Activated T-helper 9 cell treated with anti-CD3 and anti-CD28 coated beads, Interleukin-2, amount 50 U/mL, for 16 hours (primary cell): ENCODE measurements around the gene POU2AF2.
"Not testable (repeated sequence)": the region's sequence is repeated elsewhere in the genome, so short reads cannot be mapped to it uniquely, and the experiment has no call there.

Source experiments
- DNase-seq: peaks from one replicate; pipeline ENCODE4 v3.0.0-alpha.2; 2020; ENCODE audit warnings: low read depth

Gene POU2AF2, protein sequence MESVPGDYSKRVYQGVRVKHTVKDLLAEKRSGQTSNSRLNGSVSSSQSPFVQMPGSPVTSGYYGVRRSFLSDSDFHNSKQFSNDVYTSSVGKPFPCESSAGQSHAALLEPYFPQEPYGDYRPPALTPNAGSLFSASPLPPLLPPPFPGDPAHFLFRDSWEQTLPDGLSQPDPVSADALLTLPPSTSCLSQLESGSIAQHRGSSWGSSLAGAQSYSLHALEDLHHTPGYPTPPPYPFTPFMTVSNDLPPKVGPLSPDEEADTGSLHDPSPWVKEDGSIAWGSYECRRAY

GRCh38 chr11:111245425-111245824 lies at the start of gene POU2AF2:
Gene POU2AF2 (plus strand): TSS chr11:111245725. CDS start chr11:111245854, 129 bp downstream.
- DNase-seq: no peak

DNA sequence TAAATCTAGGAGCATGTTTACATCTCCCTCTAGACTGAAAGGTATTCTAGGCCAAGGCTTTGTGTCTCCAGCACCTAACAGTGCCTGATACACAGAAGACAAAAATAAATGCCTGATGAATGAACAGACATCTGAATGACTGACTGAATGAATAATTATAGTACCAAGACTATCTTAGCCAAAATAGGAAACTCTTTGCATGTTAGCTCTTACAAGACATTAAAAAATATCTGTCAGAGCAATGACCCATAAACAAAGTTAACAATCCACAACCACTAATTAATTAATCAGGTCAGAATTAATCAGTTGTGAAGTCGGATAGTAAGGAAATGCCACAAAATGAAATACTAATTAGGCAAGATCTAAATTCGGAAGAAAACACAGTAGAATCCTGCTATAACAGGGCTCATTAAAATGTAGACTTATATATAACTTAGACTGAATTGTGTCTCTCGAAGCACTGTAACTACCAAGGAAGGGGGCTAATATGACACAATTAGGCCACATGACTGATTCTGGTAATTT lies 45.5 kb upstream of the POU2AF2 start:
- no peak for DNase-seq

GRCh38 chr11:111204211-111204610 lies 41.3 kb upstream of the POU2AF2 start:
- no peak for DNase-seq

DNA sequence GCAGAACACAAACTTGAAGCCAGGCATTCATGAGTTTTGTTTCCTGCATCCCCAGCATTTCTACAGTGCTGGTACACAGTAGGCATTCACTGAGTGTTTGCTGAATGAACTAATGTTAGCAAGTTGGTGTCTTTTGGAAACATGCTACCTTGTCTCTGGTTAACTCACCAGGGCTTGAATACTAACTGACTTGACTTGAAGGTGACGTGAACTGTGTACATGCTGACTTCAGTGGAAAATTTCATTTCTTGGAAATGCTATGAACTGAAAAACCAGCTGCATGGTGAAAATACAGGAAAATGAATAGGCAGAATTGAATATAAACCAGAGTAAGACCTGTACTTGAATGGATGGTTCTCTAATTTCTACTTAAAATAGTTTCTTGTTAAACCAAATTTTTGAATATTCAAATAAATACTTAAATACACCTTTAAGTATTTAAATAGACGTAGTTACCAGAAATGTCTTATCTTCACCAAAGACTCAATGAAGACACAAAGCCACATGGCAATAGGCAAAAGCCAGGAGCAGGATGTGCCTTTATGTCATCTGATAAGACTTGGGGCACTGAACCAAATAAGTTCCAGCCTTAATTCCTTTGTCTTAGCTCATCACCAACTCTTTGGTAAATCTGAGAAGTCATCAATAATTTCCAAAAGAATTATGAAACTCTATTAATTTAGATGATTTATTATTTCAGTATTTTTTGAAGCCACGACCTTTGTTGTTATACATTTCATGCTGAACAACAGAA lies 39.7 kb upstream of the POU2AF2 start:
- no peak for DNase-seq

GRCh38 chr11:111206472-111206871 lies 39.1 kb upstream of the POU2AF2 start:
- DNase-seq: no peak

DNA sequence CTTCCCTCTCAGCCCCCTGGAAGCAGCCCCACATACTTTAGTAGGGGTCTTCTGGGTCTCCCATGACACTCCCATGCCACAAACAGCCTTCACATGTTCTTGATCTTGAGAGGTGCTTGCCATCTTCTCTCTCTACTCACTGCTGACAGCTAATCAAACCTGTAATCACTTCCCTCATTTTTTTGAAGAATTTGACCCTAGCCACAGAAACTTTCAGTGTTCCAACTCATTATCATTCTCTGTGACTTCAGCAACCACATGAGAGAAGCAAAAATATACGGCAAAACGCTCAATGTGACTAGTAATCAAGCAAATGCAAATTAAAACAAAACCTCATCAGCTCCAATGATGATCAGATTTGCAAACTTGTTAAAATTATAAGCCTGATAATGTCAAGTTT lies 38.3 kb upstream of the POU2AF2 start:
- DNase-seq: no peak

GRCh38 chr11:111209543-111210355 lies 35.8 kb upstream of the POU2AF2 start:
- DNase-seq: no peak

DNA sequence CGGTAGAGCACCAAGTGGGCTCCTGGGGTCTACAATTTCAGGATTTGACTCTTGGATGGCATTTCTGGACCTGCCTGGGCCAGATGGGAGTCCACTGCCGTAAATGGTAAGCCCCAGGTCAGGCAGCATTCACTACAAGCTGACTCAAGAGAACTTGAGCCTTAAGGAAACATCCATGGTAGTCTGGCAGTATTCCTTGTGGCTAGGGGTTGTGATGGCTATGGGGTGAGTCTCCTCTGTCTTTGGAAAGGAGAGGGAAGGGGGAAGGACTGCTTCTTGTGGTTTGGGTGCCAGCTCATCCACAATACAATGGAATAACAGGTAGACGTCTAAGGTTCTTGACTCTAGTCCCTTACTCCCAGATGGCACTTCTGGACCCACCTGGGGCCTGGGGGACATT lies 32.3 kb upstream of the POU2AF2 start:
- no peak for DNase-seq

DNA sequence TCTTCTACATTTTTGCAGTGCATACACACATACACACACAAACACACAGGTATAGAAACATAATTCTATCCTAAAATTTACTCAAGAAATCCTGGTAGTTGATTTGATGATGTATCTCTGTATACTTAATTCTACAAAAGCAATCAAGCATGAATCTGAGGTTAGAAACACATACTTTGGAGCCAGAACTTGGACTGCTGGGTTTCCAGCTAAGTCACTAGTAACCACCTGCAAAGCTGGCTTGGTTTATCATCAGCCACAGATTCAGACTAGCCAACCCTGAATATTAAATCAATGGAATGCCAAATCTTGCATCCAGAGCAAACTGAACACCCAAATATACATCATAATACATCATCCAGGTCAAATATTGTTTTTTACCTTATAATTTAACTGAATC lies 24.8 kb upstream of the POU2AF2 start:
- DNase-seq: no peak

- no peak for DNase-seq
Observed at GRCh38 chr11:111221208-111221607, 24.3 kb upstream of the POU2AF2 start.

GRCh38 chr11:111221936-111222335 lies 23.6 kb upstream of the POU2AF2 start:
- DNase-seq: not testable (repeated sequence)

GRCh38 chr11:111222821-111223455 lies 22.6 kb upstream of the POU2AF2 start:
- not testable (repeated sequence) for DNase-seq

DNA sequence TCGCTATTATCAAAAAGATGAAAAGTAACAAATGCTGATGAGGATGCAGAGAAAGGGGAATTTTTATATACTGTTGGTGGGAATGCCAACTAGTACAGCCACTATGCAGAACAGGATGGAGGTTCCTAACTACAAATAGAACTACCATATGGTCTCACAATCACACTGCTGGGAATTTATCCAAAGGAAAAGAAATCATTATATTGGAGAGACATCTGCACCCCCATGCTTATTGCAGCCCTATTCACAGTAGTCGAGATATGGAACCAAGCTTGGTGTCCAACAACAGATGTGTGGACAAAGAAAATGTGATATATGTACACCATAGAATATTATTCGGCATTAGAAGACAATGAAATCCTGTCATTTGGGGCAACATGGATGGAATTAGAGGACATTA lies 19.6 kb upstream of the POU2AF2 start:
- DNase-seq: no peak

DNA sequence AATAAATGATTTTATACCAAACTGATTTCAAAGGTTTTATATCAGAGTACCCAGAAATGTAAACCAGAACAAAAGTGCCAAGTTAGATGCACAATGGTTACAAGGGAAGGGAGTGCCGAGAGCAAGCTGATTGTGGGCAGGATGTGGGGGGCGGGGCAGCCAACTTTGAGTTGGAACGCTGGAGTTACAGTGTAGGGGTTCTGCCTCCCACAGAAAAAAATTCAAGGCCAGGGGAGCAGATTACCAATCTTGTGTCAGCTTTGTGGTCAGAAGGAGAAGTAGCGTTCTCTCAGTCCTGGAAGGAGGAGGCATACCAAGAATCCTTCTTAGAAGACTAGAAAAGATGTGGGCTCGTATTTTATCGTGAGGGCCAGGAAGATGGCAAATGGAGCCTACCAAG lies 15.9 kb upstream of the POU2AF2 start:
- no peak for DNase-seq

DNA sequence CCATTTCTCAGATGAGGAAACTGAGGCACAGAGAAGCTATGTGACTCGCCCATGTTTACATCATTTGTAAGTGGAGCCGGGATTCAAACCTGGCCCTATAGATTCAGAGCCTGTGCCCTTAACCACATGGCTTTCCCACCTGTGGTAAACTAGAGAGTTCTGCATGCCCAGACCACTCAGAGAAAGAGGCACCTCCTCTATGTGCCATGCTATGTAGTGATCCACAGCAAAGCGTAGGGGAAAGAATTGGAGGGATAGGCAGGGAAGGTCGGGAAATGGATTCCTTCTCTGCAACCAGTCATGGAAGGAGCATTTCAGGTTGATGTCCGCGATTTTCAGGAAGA lies 15.4 kb upstream of the POU2AF2 start:
- DNase-seq: no peak

- no peak for DNase-seq
Observed at GRCh38 chr11:111231836-111232235, 13.7 kb upstream of the POU2AF2 start.

GRCh38 chr11:111236383-111236782 lies 9.1 kb upstream of the POU2AF2 start:
- DNase-seq: no peak

DNA sequence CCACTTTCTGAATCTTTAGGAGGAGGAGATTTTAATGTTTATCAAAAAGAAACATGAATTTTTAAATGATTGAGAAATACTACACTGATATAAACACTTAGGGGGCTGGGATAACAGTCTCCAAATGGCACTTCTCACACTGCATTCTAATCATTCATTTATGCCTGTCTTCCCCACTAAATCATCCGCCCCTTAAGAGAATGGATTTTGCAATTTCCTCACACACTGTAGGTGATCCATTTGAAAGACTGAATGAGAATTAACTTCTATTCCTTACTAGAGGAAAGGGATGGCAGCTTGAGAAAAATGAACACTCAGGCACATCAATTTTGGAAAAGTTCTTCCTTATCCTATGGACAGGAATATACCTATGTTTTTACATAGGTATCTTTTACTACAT lies 7.6 kb upstream of the POU2AF2 start:
- DNase-seq: no peak

GRCh38 chr11:111246956-111247355 lies 1.4 kb downstream of the POU2AF2 start:
- DNase-seq: no peak

DNA sequence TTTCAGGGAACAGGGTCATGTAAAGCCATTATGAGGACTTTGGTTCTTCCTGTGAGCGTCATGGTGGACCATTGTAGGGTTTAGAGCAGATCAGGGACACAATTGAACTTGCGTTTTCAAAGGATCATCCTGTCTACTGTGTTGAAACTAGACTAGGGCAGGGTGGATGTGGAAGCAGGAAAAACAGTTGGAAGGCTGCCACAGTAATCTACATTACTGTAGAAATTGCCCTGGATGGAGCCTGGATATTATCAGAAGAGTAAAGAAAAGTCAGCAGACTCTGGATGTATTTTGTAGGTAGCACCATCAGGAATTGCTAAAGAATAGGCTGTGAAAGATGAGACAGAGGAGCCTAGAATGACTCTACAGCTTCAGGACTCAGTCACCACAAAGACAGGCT lies 5.4 kb downstream of the POU2AF2 start:
- DNase-seq: no peak

- no peak for DNase-seq
Observed at GRCh38 chr11:111253131-111253530, 7.6 kb downstream of the POU2AF2 start.

- DNase-seq: no peak
Observed at GRCh38 chr11:111253630-111254029, 8.1 kb downstream of the POU2AF2 start.
